Ishikawa (cell line): ENCODE results near the gene SLC26A4.

ENCODE experiments used
- CEBPB ChIP-seq: IDR thresholded peaks from 2 replicates; pipeline ENCODE4 v1.6.1; 2012
- CREB1 ChIP-seq: IDR thresholded peaks from 2 replicates; pipeline ENCODE4 v1.6.1; 2012; ENCODE audit warnings: low read depth
- EGR1 ChIP-seq: IDR thresholded peaks from 2 replicates; pipeline ENCODE4 v1.6.1; 2012
- EP300 ChIP-seq: IDR thresholded peaks from 2 replicates; pipeline ENCODE4 v1.6.1; 2012; ENCODE audit warnings: borderline replicate concordance
- FOXM1 ChIP-seq: IDR thresholded peaks from 2 replicates; pipeline ENCODE4 v1.6.1; 2012; ENCODE audit warnings: low read depth, borderline replicate concordance
- MAX ChIP-seq: IDR thresholded peaks from 2 replicates; pipeline ENCODE4 v1.6.1; 2012
- NFIC ChIP-seq: IDR thresholded peaks from 2 replicates; pipeline ENCODE4 v1.6.1; 2012
- RAD21 ChIP-seq: IDR thresholded peaks from 2 replicates; pipeline ENCODE4 v1.6.1; 2012; ENCODE audit warnings: low read depth
- REST ChIP-seq: IDR thresholded peaks from 2 replicates; pipeline ENCODE4 v1.6.1; 2012; ENCODE audit warnings: low read depth, mild to moderate bottlenecking
- TAF1 ChIP-seq: IDR thresholded peaks from 2 replicates; pipeline ENCODE4 v1.6.1; 2012; ENCODE audit warnings: low read depth, mild to moderate bottlenecking
- TCF12 ChIP-seq: IDR thresholded peaks from 2 replicates; pipeline ENCODE4 v1.6.1; 2012; ENCODE audit warnings: low read depth
- TEAD4 ChIP-seq: IDR thresholded peaks from 2 replicates; pipeline ENCODE4 v1.6.1; 2012
- YY1 ChIP-seq: IDR thresholded peaks from 2 replicates; pipeline ENCODE4 v1.6.1; 2012; ENCODE audit warnings: low read depth
- ZBTB7A ChIP-seq: IDR thresholded peaks from 2 replicates; pipeline ENCODE4 v1.6.1; 2012; ENCODE audit warnings: low read depth

DNA sequence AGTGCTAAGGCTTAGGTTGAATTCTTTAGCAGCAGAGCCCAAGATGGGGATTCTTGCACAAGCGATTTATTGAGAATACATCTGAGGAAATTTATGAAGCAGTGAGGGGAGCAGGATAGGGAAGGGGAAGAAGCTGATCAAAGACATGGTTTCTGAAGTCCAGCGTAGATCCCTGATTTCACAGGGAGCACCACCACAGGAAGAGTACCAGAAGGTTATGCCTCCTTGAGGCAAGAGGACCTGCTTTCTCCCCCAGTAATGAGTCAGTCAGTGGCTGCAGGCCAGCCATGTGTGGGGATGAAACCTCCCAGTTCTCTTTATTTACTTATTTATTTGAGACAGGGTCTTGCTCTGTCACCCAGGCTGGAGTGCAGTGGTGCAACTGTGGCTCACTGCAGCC, 48.3 kb downstream of the SLC26A4 start:
- no peak for TF ChIP-seq EGR1
- no peak for TF ChIP-seq RAD21
- TF ChIP-seq CREB1, result no peak
- no peak for TF ChIP-seq ZBTB7A
- TF ChIP-seq YY1, result no peak
- TF ChIP-seq TCF12, result no peak
- no peak for TF ChIP-seq TEAD4
- TF ChIP-seq NFIC, result no peak
- no peak for TF ChIP-seq REST
- no peak for TF ChIP-seq TAF1
- TF ChIP-seq CEBPB, result no peak
- no peak for TF ChIP-seq EP300
- TF ChIP-seq MAX, result no peak
- TF ChIP-seq FOXM1, result no peak
